ENCODE measurements around the gene ASIC3. TPM values are rescaled to one million over a fixed set of nuclear protein-coding genes. Genes with fewer than 3 reads are reported as not detected.
A peak's percentile ranks its signal among the peaks of the same experiment; 100 is the strongest.

The ASIC3 gene
- total RNA-seq, 1 donor from 2014 or later, result under 0.01 TPM

GRCh38 chr7:151077705-151078232 is 29.4 kb downstream of the ASIC3 start:
- FAIRE-seq (no peak), DNase-seq (ENCODE audit: low read depth) (no peak)
- no peak overlapping the region for H3K4me3 ChIP-seq (ENCODE audit: low read depth, low read length)
- no peaks in the 10 kb centered on the region for H3K27me3 ChIP-seq (ENCODE audit: control insufficient read depth, insufficient read depth, low read length)
- H3K36me3 ChIP-seq (ENCODE audit: control insufficient read depth, insufficient read depth, low read length), result peaks cover 27% of the 10 kb centered on the region
- no peak for TF ChIP-seq CTCF (IDR thresholded peaks at IDR 0.05; ENCODE audit: insufficient read depth, low read length, severe bottlenecking)

- DNase-seq (ENCODE audit: low read depth) (no peak), FAIRE-seq (no peak)
- no peak overlapping the region for H3K4me3 ChIP-seq (ENCODE audit: low read depth, low read length)
- no peaks in the 10 kb centered on the region for H3K27me3 ChIP-seq (ENCODE audit: control insufficient read depth, insufficient read depth, low read length)
- TF ChIP-seq CTCF (IDR thresholded peaks at IDR 0.05; ENCODE audit: insufficient read depth, low read length, severe bottlenecking), result no peak
- H3K36me3 ChIP-seq (ENCODE audit: control insufficient read depth, insufficient read depth, low read length), result peaks cover 27% of the 10 kb centered on the region
Observed at GRCh38 chr7:151078233-151079040, 30.1 kb downstream of the ASIC3 start.

- Histone ChIP-seq H3K4me3 (ENCODE audit: low read depth, low read length) (peak overlapping the region; percentile 92), H3K36me3 (ENCODE audit: control insufficient read depth, insufficient read depth, low read length) (peaks cover 19% of the 10 kb centered on the region), H3K27me3 (ENCODE audit: control insufficient read depth, insufficient read depth, low read length) (no peaks in the 10 kb centered on the region)
- no peak for DNase-seq (ENCODE audit: low read depth)
- no peak for TF ChIP-seq CTCF (IDR thresholded peaks at IDR 0.05; ENCODE audit: insufficient read depth, low read length, severe bottlenecking)
- FAIRE-seq, result no peak
Observed at GRCh38 chr7:151079199-151079910, 31.0 kb downstream of the ASIC3 start.

- Histone ChIP-seq H3K36me3 (ENCODE audit: control insufficient read depth, insufficient read depth, low read length) (peaks cover 16% of the 10 kb centered on the region), H3K27me3 (ENCODE audit: control insufficient read depth, insufficient read depth, low read length) (no peaks in the 10 kb centered on the region), H3K4me3 (ENCODE audit: low read depth, low read length) (peak overlapping the region; percentile 92)
- FAIRE-seq, result no peak
- no peak for TF ChIP-seq CTCF (IDR thresholded peaks at IDR 0.05; ENCODE audit: insufficient read depth, low read length, severe bottlenecking)
- DNase-seq (ENCODE audit: low read depth), result no peak
Observed at GRCh38 chr7:151080067-151080521, 31.8 kb downstream of the ASIC3 start.

- Histone ChIP-seq H3K27me3 (ENCODE audit: control insufficient read depth, insufficient read depth, low read length) (no peaks in the 10 kb centered on the region), H3K36me3 (ENCODE audit: control insufficient read depth, insufficient read depth, low read length) (peaks cover 13% of the 10 kb centered on the region), H3K4me3 (ENCODE audit: low read depth, low read length) (peak within 1 kb of the TSS; percentile 92)
- FAIRE-seq, result no peak
- DNase-seq (ENCODE audit: low read depth), result peak; percentile 74
- TF ChIP-seq CTCF (IDR thresholded peaks at IDR 0.05; ENCODE audit: insufficient read depth, low read length, severe bottlenecking), result no peak
Observed at GRCh38 chr7:151080522-151081169, 32.3 kb downstream of the ASIC3 start, which contains the start of gene FASTK. FASTK (minus strand) TSS chr7:151080809; CDS start chr7:151080766, 43 bp downstream.
